Measurements from ENCODE around the gene ZNF692. TPM values are rescaled to one million over a fixed set of nuclear protein-coding genes. Genes with fewer than 3 reads are reported as not detected.

ZNF692 gene
- total and polyA plus RNA-seq, 4 donors = 10.3 to 176 (median 31.0) TPM

DNA sequence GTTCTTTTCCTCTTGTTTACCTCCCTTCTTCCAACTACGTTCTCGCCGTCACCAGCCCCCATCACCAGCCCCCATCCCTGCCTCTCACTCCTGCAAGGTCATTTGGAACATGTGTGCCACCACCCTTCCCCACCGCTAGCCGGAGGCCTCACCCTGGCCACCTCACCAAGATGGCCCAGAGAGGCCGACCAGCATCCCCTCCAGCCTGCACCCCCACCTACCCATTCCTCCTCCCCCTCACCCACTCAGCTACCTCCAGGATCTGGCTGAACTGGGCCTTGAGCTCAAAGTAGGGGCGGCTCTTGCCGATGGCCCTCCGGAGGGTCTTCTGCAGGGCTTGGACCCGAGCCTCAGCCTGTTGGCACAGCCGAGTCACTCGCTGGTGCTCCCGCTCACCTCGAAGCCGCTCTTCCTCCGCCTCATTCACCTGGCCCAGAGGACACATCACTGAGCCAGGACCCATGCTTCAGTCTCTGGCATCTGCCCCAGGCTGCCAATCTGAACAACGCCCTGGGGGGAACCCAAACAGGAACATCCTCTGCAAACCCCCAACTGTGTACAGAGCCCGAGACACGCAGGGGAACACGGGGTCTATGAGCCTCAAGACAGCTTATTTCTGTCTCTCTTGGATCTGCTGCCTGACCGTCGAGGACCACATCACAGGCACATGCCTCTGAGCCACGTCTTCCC lies 46.0 kb downstream of the ZNF692 start:
- Histone ChIP-seq H3K4me3 (ENCODE audit: low read length in 2 of 2) (no peak overlapping the region), H3K36me3 (ENCODE audit: control insufficient read depth in 1 of 2, insufficient read depth in 2 of 2, low read length in 1 of 2) (peaks cover 3 to 8% of the 10 kb centered on the region in 2 donors), H3K4me1 (ENCODE audit: control insufficient read depth in 1 of 2, insufficient read depth in 2 of 2, low read length in 2 of 2) (no peaks in the 10 kb centered on the region), H3K27ac (ENCODE audit: low read depth in 1 of 2, low read length in 2 of 2) (no peak overlapping the region), H3K27me3 (ENCODE audit: control insufficient read depth in 1 of 2, insufficient read depth in 2 of 2, low read length in 1 of 2) (no peaks in the 10 kb centered on the region), H3K9me3 (ENCODE audit: control insufficient read depth, low read length) (no peaks in the 10 kb centered on the region)
- DNase-seq = no peak
- 94% methylated on average over 23 of the region's 23 CpGs for WGBS, 2 donors
- intact Hi-C loops (cut with DNase I) = no loop called here
- no peak for ATAC-seq (ENCODE audit: low FRiP score)

DNA sequence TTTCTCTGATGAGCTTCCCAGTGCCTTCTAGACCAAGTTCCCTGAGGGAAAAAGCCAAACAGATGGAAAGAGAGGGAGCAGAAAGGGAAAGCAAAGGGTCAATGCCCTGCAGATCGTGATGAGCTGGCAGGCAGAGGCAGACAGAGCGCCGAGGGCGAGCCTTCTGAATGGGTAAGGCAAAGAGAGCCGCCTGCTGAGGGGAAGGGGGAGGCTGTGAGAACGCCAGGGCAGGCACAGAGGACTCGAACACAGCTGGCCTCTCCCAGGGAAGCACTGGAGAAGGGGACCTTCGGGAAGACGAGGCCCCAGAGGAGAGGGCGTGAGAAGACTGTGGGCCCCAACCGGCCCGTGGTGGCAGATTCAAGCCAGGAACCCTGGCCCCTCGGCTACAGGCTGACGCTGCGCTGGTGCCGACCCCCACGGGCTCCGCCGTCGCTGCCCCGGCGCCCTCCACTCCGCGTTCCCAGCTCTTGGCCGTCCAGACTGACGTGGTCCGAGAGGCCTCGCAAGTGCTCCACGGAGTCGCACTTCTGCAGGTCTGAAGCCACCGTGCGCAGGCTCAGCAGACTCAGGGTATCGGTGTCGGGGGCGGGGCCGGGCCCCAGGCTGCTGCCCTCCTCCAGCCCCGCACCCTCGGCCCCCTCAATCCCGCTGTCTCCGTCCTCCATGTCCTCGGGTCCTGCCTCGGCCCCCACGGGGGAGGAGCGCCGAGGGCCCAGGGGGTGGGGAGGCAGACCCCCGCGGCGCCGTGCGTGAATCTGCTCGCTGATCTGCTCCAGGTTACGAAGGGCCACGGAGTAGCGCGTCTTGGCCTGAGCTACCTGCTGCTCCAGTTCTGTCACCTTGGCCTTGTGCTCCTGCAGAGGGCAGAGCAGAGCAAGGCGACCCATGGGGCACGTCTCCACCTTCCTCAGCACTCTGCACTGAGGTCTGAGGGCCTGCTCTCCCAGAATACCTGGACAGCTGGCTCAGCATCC lies 47.1 kb downstream of the ZNF692 start:
- peak; percentile 36 for ATAC-seq (ENCODE audit: low FRiP score)
- 83% methylated on average over 57 of the region's 57 CpGs for WGBS, 2 donors

DNA sequence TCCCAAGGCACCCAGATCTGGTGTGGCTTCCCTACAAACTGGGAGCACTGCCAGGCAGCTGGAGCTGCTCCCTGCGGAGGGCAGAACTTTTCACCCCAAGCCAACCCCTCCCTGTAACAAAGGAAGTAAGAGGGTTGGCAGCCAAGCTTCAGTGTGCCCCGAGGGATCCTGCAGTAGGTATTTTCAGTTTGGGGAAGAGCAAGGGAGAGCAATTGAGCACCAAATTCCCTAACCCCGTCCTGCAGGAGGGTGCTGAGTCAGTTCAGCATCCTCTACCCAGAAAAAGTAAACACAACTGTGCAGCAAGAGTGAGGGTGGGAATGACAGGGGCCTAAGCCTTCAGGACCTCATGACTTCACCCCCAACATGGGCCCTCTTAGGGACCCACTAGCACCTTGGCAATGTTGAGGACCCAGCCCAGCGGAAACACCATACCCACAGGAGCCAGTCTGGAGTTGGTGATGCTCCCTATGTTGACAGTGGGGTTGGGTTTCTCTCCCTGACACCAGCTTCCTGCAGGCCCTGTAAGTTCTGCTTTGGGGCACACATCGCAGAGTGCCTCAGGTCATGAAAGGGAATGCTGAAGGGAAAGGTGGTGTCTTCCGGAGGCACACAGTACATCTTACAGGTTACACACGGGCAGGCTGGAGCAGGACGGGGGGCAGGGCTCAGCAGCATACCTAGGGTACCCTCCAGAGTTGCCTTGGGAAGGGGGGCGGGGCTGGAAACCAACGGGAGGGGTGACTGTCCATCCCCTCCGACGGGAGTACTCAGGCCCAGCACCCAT lies 48.0 kb downstream of the ZNF692 start:
- peaks cover 3 to 8% of the 10 kb centered on the region in 2 donors for H3K36me3 ChIP-seq (ENCODE audit: control insufficient read depth in 1 of 2, insufficient read depth in 2 of 2, low read length in 1 of 2)
- intact Hi-C loops (cut with DNase I) = no loop called here
- H3K27ac ChIP-seq (ENCODE audit: low read depth in 1 of 2, low read length in 2 of 2) = no peak overlapping the region

More for the DNA sequence above, 47.1 kb downstream of the ZNF692 start:
- H3K4me1 ChIP-seq (ENCODE audit: control insufficient read depth in 1 of 2, insufficient read depth in 2 of 2, low read length in 2 of 2) = no peaks in the 10 kb centered on the region
- H3K9me3 ChIP-seq (ENCODE audit: control insufficient read depth, low read length) = no peaks in the 10 kb centered on the region
- peaks cover 3 to 8% of the 10 kb centered on the region in 2 donors for H3K36me3 ChIP-seq (ENCODE audit: control insufficient read depth in 1 of 2, insufficient read depth in 2 of 2, low read length in 1 of 2)
- no peak for DNase-seq
- H3K27ac ChIP-seq (ENCODE audit: low read depth in 1 of 2, low read length in 2 of 2) = no peak overlapping the region
- H3K27me3 ChIP-seq (ENCODE audit: control insufficient read depth in 1 of 2, insufficient read depth in 2 of 2, low read length in 1 of 2) = no peaks in the 10 kb centered on the region
- intact Hi-C loops (cut with DNase I) = no loop called here
- H3K4me3 ChIP-seq (ENCODE audit: low read length in 2 of 2) = no peak overlapping the region

DNA sequence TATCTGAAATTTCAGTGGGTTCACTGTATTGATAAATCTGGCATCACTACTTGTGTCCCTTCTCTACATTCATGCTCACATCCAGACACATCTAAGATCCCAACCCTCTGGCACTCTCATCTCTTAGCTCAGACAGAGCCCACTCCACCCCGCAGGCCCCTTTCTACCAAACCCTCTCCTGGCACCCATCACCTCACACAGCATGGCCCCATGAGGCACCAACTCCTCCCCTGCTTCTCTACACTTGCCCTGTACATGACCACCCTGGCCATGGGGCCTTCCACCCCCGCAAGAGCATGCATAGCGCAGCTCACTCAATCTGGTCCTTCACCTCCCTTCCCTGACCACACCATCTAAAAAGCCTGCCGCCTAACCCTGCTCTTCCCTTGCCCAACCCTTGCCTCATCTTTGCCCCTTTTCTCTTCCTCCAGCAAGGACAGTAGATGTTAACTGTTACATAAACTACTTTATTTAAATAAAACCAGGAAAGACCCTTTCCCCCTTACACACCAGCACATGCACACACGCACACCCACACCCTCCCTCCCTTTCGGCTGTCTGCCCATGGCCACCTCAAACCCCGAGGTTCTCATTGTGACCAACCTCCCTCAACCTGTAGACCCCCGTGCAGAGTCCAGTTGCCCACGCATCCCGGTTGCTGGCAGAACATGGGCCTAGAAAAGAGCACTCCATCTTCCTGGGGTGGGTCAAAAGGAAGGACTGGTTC lies 48.7 kb downstream of the ZNF692 start:
- no peak overlapping the region for H3K4me3 ChIP-seq (ENCODE audit: low read length in 2 of 2)
- intact Hi-C loops (cut with DNase I) = loop anchor here in 1 of 2 donors (5.0 kb wide), 1 partner anchor 188 kb away; no protein-coding TSS in a partner anchor
- H3K27ac ChIP-seq (ENCODE audit: low read depth in 1 of 2, low read length in 2 of 2) = no peak overlapping the region
- no peaks in the 10 kb centered on the region for H3K9me3 ChIP-seq (ENCODE audit: control insufficient read depth, low read length)
- DNase-seq (no peak), ATAC-seq (ENCODE audit: low FRiP score) (no peak)
- 82 to 85% methylated on average over 10 of the region's 10 CpGs for WGBS, 2 donors
- no peaks in the 10 kb centered on the region for H3K27me3 ChIP-seq (ENCODE audit: control insufficient read depth in 1 of 2, insufficient read depth in 2 of 2, low read length in 1 of 2)
- H3K4me1 ChIP-seq (ENCODE audit: control insufficient read depth in 1 of 2, insufficient read depth in 2 of 2, low read length in 2 of 2) = no peaks in the 10 kb centered on the region
- peaks cover 3 to 8% of the 10 kb centered on the region in 2 donors for H3K36me3 ChIP-seq (ENCODE audit: control insufficient read depth in 1 of 2, insufficient read depth in 2 of 2, low read length in 1 of 2)

More for the DNA sequence above, 48.0 kb downstream of the ZNF692 start:
- no peaks in the 10 kb centered on the region for H3K27me3 ChIP-seq (ENCODE audit: control insufficient read depth in 1 of 2, insufficient read depth in 2 of 2, low read length in 1 of 2)
- DNase-seq = peak in 1 of 2 donors; percentile 72
- H3K9me3 ChIP-seq (ENCODE audit: control insufficient read depth, low read length) = no peaks in the 10 kb centered on the region
- H3K4me3 ChIP-seq (ENCODE audit: low read length in 2 of 2) = no peak overlapping the region
- ATAC-seq (ENCODE audit: low FRiP score) = no peak
- WGBS, 2 donors = 53 to 54% methylated on average over 12 of the region's 12 CpGs
- no peaks in the 10 kb centered on the region for H3K4me1 ChIP-seq (ENCODE audit: control insufficient read depth in 1 of 2, insufficient read depth in 2 of 2, low read length in 2 of 2)

DNA sequence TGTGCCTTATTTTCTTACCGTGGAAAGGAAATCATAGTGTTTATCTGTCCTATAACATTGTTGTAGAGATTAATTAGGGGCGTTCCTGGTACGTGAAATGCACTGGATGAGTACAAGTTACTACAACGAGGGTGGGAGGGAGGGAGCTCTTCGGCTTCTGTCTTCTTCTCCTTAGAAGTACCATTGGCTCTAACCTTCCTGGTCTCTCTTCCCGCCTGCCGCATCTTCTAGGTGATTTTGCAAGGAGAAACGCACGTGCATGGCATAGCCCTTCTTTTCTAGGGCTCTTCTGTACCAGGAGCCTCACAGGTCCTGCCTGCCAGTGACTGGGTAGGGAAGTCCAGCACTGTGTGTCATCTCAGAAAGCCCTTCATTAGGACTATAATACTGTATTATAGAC lies 50.0 kb downstream of the ZNF692 start:
- WGBS, 2 donors = 79 to 81% methylated on average over 9 of the region's 9 CpGs
- Histone ChIP-seq H3K9me3 (ENCODE audit: control insufficient read depth, low read length) (no peaks in the 10 kb centered on the region), H3K36me3 (ENCODE audit: control insufficient read depth in 1 of 2, insufficient read depth in 2 of 2, low read length in 1 of 2) (peaks cover 0 to 5% of the 10 kb centered on the region in 2 donors), H3K4me1 (ENCODE audit: control insufficient read depth in 1 of 2, insufficient read depth in 2 of 2, low read length in 2 of 2) (no peaks in the 10 kb centered on the region), H3K4me3 (ENCODE audit: low read length in 2 of 2) (no peak overlapping the region), H3K27ac (ENCODE audit: low read depth in 1 of 2, low read length in 2 of 2) (no peak overlapping the region), H3K27me3 (ENCODE audit: control insufficient read depth in 1 of 2, insufficient read depth in 2 of 2, low read length in 1 of 2) (no peaks in the 10 kb centered on the region)
- intact Hi-C loops (cut with DNase I) = loop anchor here in 1 of 2 donors (5.0 kb wide), 1 partner anchor 187 kb away; no protein-coding TSS in a partner anchor
- DNase-seq (no peak), ATAC-seq (ENCODE audit: low FRiP score) (no peak)

DNA sequence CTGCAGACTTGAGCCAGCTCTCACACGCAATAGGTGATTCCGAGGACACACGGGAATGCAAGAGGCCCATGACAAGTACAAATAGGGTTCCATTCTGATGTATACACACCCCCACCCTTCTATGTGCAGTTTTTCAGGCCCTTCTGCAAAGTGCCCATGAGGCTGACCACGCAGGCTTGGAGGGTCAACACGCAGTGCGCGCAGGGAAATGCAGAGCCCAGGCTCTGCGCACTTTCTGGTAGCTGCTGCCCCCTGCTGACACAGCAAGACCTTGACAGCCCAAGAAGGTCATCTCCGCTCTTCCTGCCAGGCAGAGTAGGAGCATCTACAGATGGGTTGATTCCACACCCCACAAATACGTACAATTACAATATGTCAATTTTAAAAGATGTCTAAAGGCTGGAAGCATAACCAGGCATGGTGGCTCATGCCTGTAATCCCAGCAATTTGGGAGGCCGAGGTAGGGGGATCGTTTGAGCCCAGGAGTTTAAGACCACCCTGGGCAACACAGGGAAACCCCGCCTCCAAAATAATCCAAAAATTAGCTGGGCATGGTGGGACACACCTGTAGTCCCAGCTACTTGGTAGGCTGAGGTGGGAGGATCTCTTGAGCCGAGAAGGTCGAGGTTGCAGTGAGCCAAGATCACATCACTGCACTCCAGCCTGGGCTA lies 51.7 kb downstream of the ZNF692 start:
- no peak overlapping the region for H3K4me3 ChIP-seq (ENCODE audit: low read length in 2 of 2)
- H3K4me1 ChIP-seq (ENCODE audit: control insufficient read depth in 1 of 2, insufficient read depth in 2 of 2, low read length in 2 of 2) = no peaks in the 10 kb centered on the region
- no peak overlapping the region for H3K27ac ChIP-seq (ENCODE audit: low read depth in 1 of 2, low read length in 2 of 2)
- ATAC-seq (ENCODE audit: low FRiP score) (no peak), DNase-seq (peak in 1 of 2 donors; percentile 78)
- WGBS, 2 donors = 42 to 46% methylated on average over 15 of the region's 15 CpGs
- no peaks in the 10 kb centered on the region for H3K27me3 ChIP-seq (ENCODE audit: control insufficient read depth in 1 of 2, insufficient read depth in 2 of 2, low read length in 1 of 2)
- H3K36me3 ChIP-seq (ENCODE audit: control insufficient read depth in 1 of 2, insufficient read depth in 2 of 2, low read length in 1 of 2) = no peaks in the 10 kb centered on the region
- intact Hi-C loops (cut with DNase I) = loop anchor here in 1 of 2 donors (5.0 kb wide), 1 partner anchor 185 kb away; no protein-coding TSS in a partner anchor
- H3K9me3 ChIP-seq (ENCODE audit: control insufficient read depth, low read length) = no peaks in the 10 kb centered on the region

DNA sequence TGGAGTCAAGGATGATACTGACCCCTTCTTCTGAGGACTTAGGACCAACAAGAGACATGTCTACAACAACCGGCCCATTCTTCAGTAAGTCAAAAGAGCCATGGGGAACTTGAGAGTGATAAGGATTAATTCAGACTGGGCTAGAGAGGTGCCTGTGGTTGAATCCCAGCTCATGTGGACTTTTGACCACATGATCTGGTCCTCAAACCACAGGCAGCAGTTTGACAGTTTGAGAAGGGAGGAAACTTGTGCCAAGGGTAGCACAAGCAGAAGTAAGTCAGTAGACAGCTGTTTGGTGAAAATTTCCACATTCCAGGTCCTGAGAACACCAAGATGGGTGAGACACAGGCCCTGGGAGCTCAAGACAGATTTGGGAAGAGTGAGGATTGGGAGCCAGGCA lies 53.0 kb downstream of the ZNF692 start:
- no peak for ATAC-seq (ENCODE audit: low FRiP score)
- H3K36me3 ChIP-seq (ENCODE audit: control insufficient read depth in 1 of 2, insufficient read depth in 2 of 2, low read length in 1 of 2) = no peaks in the 10 kb centered on the region
- H3K4me3 ChIP-seq (ENCODE audit: low read length in 2 of 2) = no peak overlapping the region
- no peak overlapping the region for H3K27ac ChIP-seq (ENCODE audit: low read depth in 1 of 2, low read length in 2 of 2)
- DNase-seq = no peak
- H3K27me3 ChIP-seq (ENCODE audit: control insufficient read depth in 1 of 2, insufficient read depth in 2 of 2, low read length in 1 of 2) = no peaks in the 10 kb centered on the region
- H3K9me3 ChIP-seq (ENCODE audit: control insufficient read depth, low read length) = no peaks in the 10 kb centered on the region
- H3K4me1 ChIP-seq (ENCODE audit: control insufficient read depth in 1 of 2, insufficient read depth in 2 of 2, low read length in 2 of 2) = no peaks in the 10 kb centered on the region
- WGBS, 2 donors = 67 to 84% methylated on average over 1 of the region's 1 CpG
- intact Hi-C loops (cut with DNase I) = loop anchor here in 1 of 2 donors (5.0 kb wide), 1 partner anchor 184 kb away; no protein-coding TSS in a partner anchor
